Gastrocnemius medialis (tissue), 4 donors: Measurements from ENCODE around the gene CHST9.

Source experiments
- CTCF ChIP-seq, 5 experiments: fragments of 450-650 bp in 3 of 5; fragments of 200-600 bp in 2 of 5; sonication (generic) in 2 of 5; IDR thresholded peaks in 4 of 5; conservative IDR thresholded peaks in 1 of 5; 1 replicate in 4 of 5; 2 replicates in 1 of 5; pipeline ENCODE4 v1.5.1; 2016 to 2019; ENCODE audit warnings: antibody characterized with exemption in 5 of 5, mild to moderate bottlenecking in 3 of 5, moderate library complexity in 3 of 5
- POLR2A ChIP-seq, 2 donors: fragments of 450-650 bp; IDR thresholded peaks; one replicate each; pipeline ENCODE4 v1.6.1; 2017; ENCODE audit warnings: antibody characterized with exemption in 2 of 2, mild to moderate bottlenecking in 2 of 2, moderate library complexity in 2 of 2

GRCh38 chr18:27113358-27113757 lies 71.8 kb downstream of the CHST9 start:
- no peak for TF ChIP-seq POLR2A (IDR thresholded peaks at IDR 0.05)
- no peak for TF ChIP-seq CTCF (IDR thresholded peaks at IDR 0.05 in 4 of 5, conservative IDR thresholded peaks at IDR 0.05 in 1 of 5)
